Measurements from ENCODE around the gene ALG14.

ALG14 gene

DNA sequence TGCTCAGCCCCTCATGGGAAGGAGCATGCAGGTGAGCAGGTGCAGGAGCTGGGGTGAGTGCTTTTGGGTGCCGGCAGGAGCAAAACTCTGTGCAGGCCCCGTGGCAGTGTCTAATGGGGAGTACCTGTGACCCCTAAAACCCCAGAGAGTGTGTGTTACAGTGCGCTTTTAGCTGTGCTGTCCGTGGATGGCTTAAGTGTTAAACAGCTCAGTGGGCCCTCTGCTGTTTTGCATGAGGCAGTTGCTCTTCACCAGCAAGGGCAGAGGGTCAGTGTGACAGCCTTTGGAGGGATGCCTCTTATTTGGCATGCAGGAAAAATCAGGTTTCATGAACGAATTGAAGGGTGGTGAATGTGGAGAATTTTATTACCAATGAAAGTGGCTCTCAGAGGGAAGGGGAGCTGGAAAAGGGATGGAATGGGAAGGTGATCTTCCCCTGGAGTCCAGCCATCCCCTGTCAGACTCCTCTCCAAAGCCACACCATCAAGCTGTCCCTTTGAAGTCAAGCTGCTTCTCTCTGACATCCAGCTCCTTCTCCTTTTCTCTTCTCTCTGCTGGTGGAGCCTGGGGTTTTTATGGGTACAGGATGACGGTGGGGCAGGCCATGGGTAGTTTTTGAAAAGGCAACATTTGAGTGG, 17.0 kb upstream of the ALG14 start:
- no peak for DNase-seq
- intact Hi-C loops (cut with DNase I) = no loop called here

DNA sequence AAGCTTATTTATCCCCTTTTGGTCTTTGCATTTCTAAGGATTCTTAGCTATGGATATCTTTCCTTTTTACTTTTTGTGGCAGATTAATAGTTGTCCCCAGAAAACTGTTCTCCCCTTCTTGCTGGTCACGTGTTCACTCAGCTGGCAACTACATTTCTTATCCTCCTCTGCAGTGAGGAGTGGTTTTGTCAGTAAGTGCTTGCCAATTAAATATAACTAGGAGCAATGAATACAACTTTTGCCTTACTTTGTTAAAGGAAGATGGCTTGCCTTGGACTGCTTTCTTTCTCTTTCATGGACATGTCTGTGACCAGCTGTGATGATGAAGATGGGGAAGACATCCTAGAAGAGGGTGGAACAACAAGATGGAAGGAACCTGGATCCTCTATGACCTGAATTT, 15.6 kb upstream of the ALG14 start:
- no peak for DNase-seq
- intact Hi-C loops (cut with DNase I) = no loop called here

- DNase-seq = no peak
- intact Hi-C loops (cut with DNase I) = no loop called here
Measured at GRCh38 chr1:95086949-95087533, 14.3 kb upstream of the ALG14 start.

GRCh38 chr1:95085376-95085775, 12.6 kb upstream of the ALG14 start:
- no peak for DNase-seq
- intact Hi-C loops (cut with DNase I) = no loop called here

DNA sequence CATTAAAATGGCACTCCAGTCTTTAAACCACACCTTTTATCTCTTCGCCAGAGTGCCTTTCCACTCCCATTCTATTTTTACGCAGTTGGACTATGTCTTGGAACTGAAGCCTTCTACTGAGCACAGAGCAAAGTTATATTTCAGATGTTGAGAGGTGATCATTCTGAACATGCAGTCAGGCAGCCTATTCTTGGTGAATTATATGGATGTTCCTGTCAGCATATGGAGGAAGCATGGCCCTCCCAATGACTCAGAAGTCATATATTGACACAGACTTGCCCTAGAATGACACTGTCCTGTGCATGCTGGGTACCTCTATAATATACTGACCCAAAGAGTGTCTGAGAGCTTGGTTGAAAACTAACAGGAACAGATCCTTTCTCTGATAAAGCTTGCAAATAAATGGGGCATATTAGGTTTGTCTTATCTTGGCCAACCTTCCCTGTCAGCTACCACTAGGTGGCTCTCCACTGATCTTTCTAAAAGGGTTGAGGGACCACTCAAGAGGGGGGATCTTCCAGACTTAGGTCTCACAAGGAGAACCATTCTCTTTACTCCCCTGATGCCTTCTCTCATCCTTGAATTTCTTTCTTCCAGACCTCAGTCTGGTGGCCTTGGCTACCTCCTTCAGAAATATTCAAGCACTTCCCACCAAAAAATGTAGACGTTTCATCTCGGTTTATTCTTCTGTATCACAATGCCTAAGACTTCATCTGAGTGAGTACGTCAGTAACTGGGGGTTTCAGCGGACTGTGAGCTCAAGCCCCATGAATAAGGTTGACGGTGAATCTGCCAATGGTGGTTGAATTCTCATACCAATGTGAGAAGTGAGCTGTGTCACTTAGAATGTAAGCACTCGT, 11.8 kb upstream of the ALG14 start:
- peak in 3 of 10 donors; percentile 5 to 41 (median 21) for DNase-seq
- intact Hi-C loops (cut with DNase I) = loop anchor here (1.0 kb wide), 1 partner anchor 150 kb away; the partner anchor contains the start of gene RWDD3

- intact Hi-C loops (cut with DNase I) = no loop called here
- no peak for DNase-seq
Measured at GRCh38 chr1:95080879-95081278, 8.1 kb upstream of the ALG14 start.

- DNase-seq = no peak
- intact Hi-C loops (cut with DNase I) = no loop called here
Measured at GRCh38 chr1:95080446-95080845, 7.7 kb upstream of the ALG14 start.

- DNase-seq = no peak
- intact Hi-C loops (cut with DNase I) = no loop called here
Measured at GRCh38 chr1:95076034-95076433, 3.3 kb upstream of the ALG14 start.

- intact Hi-C loops (cut with DNase I) = loop anchor here (2.0 kb wide), 1 partner anchor 161 kb away; the partner anchor contains the start of gene RWDD3
- DNase-seq = no peak
Measured at GRCh38 chr1:95073446-95073845, 695 bp upstream of the ALG14 start.

GRCh38 chr1:95072117-95072516, 634 bp downstream of the ALG14 start:
- DNase-seq = no peak
- intact Hi-C loops (cut with DNase I) = loop anchor here (2.0 kb wide), 1 partner anchor 163 kb away; the partner anchor contains the start of gene RWDD3

DNA sequence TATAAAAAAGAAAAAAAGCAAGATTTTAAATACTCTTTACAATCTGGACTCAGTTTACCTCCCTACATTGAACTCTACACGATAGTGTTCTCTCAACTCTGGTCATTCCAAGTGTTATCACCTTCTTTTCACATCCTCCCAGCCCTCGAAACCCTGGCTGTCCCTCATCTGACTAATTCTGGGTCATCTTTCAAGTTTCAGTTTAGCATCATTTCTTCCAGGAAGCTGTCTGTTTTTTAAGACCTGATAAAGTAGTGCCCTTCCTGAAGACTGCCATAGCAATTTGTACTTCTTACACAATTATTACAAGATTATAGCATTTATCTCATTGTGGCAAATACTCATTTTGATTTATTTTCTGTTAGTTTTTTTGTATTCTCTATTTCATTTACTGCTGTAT, 1.2 kb downstream of the ALG14 start:
- intact Hi-C loops (cut with DNase I) = no loop called here
- DNase-seq = no peak

DNA sequence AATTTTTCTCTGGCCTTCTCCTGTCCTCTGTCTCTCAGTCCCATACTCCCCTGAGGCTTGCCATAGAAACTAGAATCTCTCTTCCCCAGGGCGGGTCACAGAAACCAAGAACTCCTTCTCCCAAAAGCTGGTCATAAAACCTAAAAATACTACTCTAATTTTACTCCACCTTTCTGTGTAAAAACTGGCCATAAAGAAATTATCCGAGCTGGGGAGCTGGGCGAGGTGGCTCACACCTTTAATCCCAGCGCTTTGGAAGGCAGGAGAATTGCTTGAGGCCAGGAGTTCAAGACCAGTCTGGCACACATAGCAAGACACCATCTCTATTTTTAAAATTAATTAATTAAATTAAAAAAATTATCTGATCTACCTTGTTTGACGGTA, 3.0 kb downstream of the ALG14 start:
- no peak for DNase-seq
- intact Hi-C loops (cut with DNase I) = no loop called here

DNA sequence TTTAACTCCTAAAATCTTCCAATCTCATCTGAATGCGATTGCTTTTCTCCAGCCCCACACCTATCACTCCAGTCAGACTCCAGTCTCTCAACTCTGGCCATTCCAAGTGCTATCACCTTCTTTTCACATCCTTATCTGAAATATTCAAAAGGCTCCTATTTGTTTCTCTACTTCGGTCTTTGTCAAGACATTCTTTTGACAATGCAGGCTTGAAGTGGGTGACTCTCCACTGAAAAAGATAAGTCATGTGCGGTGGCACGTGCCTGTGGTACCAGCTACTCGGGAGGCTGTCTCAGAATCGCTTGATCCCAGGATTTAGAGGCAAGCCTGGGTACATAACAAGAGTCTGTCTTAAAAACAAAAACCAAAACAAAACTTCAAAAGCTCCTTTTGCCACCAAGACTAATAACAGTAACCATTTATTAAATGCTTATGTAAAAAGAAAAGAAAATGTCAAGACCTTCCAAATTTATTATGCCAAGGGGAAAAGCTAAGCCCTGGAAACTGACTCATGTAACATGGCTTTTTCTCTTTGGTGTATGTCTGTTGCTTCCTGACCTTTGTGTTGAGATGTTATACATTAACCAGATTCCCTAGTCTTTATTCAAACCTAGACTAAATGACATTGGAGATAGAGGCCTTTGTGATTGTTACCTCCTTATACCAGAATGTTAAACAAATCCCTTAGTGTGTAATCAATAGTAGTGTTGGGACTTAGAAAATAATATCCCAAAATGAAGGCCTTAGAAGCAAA, 3.6 kb downstream of the ALG14 start:
- intact Hi-C loops (cut with DNase I) = no loop called here

GRCh38 chr1:95067568-95067967, 5.2 kb downstream of the ALG14 start:
- no peak for DNase-seq
- intact Hi-C loops (cut with DNase I) = no loop called here

More for the DNA sequence above, 3.6 kb downstream of the ALG14 start:
- DNase-seq = no peak

- no peak for DNase-seq
- intact Hi-C loops (cut with DNase I) = no loop called here
Measured at GRCh38 chr1:95067062-95067461, 5.7 kb downstream of the ALG14 start.

DNA sequence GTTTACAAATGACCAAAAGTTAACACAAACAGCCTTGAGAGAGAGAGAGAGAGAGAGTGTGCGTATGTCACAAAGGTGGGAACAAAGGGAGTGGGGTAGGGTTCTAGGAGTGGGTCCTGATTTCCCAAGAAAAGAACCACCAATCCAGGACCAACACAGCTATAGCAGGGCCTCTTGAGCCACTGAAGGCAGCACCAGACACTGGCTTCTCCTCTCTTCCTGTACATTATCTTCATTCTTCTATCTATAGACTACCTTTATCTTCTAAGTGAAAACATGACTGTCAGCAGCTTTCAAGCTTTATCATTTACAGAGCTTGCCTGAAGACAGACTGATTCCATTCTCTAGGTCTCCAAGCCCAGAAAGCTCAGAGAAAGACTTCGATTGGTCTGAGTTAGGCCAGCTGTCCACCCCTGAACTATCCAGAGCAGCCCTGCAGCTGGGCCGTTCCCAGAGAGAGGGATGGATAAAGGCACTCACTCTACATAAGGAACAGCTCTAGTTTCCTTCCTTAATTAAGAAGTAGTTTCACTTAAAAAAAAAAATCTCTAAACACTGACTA, 11.2 kb downstream of the ALG14 start:
- intact Hi-C loops (cut with DNase I) = no loop called here
- no peak for DNase-seq

- no peak for DNase-seq
- intact Hi-C loops (cut with DNase I) = no loop called here
Measured at GRCh38 chr1:95058974-95059373, 13.8 kb downstream of the ALG14 start.

- intact Hi-C loops (cut with DNase I) = no loop called here
- no peak for DNase-seq
Measured at GRCh38 chr1:95057351-95057750, 15.4 kb downstream of the ALG14 start.

DNA sequence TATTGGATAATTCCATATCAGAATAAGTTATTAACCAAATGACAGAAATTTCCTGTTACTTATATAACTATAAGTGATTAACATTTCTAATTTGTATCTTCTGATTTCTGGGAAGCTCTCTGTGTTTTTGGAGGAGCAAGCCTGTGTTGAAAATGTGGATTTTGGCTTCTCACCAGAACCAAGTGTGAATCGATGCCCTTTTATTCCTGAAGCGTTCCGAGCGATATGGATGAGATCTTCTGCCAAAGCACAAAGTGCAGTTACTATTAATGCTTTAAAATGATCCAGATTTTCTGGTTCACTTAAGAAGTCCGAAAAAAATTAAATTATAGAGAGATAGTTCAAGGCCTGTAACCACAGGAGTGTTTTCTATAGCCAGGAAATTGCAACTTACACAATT, 22.8 kb downstream of the ALG14 start:
- intact Hi-C loops (cut with DNase I) = no loop called here
- no peak for DNase-seq

- intact Hi-C loops (cut with DNase I) = no loop called here
- DNase-seq = no peak
Measured at GRCh38 chr1:95048317-95048716, 24.4 kb downstream of the ALG14 start.
